Left renal pelvis (tissue), 4 donors: ENCODE data around the gene KCNMA1. TPM values are rescaled to one million over a fixed set of nuclear protein-coding genes. Genes with fewer than 3 reads are reported as not detected.
A peak's percentile ranks its signal among the peaks of the same experiment; 100 is the strongest.

Experiments used
- DNase-seq, 4 donors: peaks; one replicate each; pipeline ENCODE4 v3.0.0-alpha.2; 2013; ENCODE audit warnings: low read depth in 4 of 4, low spot score in 3 of 4
- polyA plus RNA-seq, 4 donors: library from polyadenylated mRNA; unstranded; fragments of 120-200 nt; gene quantifications; one replicate each; pipeline ENCODE4 v1.2.1, GENCODE V29; 2013; ENCODE audit not compliant: insufficient read length in 4 of 4

KCNMA1 gene
- polyA plus RNA-seq, 4 donors: 3.3 to 4.9 (median 4.4) TPM

DNA sequence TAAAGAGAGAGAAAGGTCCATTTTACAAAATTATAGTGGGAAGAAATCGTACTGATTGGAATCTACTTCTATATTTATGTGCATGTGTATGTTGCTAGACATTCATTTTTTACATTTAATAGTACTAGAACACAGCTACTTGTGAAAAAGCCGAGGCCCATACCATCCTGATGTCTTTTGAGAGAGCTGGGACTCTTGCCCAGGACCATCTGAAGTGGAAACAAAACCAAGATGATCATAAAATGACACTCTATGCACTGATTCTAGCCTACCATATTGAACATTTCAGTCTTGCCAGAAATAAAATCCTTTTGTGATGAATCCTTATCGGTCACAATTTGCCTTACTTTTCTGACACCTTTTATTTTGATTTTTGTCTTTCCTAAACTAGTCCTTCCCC, 640.0 kb downstream of the KCNMA1 start:
- DNase-seq: no peak

GRCh38 chr10:76995023-76995422, 642.6 kb downstream of the KCNMA1 start:
- DNase-seq: no peak

DNA sequence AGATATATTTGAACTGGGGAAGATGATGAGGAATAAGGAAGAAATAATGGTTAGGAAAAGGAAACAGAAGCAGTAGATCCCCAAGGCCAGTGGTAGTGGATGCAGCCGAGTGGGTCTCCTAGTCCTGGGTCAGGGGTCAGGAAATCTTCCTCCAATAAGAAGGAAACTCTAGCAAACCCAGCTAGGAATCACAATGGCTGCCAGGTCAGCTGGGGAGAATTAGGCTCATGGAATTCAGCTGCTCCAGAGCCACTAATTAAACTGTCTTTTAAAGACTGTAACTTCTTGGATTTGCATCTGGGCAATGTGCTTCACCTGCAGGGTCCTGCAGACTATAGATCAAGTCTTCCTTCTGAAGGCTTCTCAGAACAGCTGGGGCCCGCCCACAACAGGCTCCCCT, 644.4 kb downstream of the KCNMA1 start:
- no peak for DNase-seq

GRCh38 chr10:76992467-76992866, 645.1 kb downstream of the KCNMA1 start:
- DNase-seq: no peak

GRCh38 chr10:76991621-76992020, 646.0 kb downstream of the KCNMA1 start:
- no peak for DNase-seq

- no peak for DNase-seq
Measured at GRCh38 chr10:76990561-76990960, 647.0 kb downstream of the KCNMA1 start.

DNA sequence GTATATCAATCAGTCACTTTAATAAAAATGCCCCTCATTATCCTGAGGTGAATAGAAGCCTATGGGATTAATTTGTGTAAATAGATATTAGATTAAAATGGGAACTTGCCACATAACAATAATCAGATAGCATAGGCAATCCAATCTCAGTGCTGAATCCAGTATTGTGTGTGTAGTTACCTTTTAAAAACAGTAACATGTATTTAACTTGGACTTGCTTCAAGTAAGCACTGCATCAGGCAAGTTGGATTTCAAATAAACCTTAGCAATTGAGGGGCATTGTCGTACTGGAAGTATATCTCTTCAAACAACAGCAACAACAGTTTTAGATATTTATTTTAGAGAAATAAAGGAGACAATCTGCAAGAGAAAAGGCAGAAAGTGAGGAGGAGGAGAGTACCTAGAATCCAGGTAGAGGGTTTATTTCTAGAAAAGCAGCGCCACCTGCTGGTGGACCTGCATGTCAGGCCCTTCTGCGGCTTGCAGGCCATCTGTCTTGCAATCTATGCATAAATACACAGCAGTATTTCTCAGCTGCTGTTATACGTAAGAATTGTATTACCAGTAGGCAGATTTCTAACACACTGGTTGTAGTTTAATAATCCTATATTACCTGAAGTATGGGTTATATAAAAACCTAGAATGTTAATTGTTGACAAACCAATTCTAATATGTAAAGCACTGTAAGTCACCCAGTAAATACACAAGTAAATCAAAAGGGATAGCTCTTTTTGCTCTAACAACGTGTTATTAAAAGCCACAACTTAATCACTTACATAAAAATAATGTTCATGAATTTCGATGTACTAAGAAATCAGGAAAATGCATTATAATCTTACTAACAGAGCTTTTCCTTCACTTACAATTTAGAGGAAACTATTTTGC, 652.8 kb downstream of the KCNMA1 start:
- DNase-seq: peak; percentile 52 to 73 (median 66)

- no peak for DNase-seq
Measured at GRCh38 chr10:76983624-76984023, 654.0 kb downstream of the KCNMA1 start.

DNA sequence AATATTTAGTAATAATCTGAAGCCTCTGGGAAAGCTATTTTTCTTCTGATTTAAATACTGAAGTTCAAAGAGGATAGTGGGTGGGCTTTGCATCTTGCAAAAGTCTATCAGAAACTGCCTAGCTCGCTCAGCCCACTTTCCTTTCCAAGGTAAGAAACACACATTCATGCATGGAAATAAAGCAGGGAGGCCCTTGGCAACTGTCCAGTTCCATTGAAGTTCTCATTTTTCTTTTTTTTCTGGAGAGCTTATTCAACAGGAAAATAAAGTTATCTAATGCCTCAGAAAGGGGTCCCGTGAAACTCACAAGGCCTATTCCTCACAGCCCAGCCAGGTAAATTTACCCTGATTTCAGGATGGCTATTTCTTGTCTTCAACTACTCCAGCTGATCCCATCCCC, 654.9 kb downstream of the KCNMA1 start:
- no peak for DNase-seq

- DNase-seq: no peak
Measured at GRCh38 chr10:76981251-76981650, 656.4 kb downstream of the KCNMA1 start.

GRCh38 chr10:76977901-76978300, 659.7 kb downstream of the KCNMA1 start:
- DNase-seq: no peak

DNA sequence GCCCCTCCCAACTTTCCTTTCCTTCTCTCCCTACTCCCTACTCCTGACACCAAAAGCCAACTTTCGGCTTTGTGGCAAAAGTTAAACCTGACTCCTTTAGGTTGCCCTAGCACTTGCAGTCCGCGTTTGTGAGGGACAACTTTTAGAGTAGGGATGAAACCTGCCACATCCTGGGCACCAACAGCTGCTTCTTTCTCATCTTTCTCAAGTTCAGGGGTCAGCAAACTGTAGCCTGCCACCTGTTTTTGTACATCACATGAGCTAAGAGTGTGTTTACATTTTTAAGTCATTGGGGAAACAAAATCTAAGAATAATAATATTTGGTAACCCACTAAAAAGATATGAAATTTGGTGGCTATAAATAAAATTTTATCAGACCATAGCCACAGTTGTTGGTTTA, 660.6 kb downstream of the KCNMA1 start:
- no peak for DNase-seq

- no peak for DNase-seq
Measured at GRCh38 chr10:76976142-76976541, 661.5 kb downstream of the KCNMA1 start.

DNA sequence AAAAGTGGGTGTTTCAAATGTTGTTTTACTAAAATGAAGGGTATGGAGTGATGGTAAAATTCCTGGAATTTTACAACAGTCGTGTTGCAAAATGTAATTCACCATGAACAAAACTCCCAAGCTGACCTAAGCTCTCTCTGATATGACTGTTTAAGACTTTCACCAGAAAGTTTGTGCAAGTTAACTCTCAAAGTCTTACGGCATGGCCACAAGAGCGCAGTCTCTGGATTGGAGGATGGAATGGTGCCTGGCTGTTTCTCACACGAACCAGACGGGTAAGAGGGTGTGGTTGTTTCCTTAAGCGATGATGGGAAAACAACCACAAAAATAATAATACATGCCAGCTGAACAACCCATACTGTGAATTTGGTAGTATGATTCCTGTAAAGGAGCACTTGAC, 662.5 kb downstream of the KCNMA1 start:
- no peak for DNase-seq

DNA sequence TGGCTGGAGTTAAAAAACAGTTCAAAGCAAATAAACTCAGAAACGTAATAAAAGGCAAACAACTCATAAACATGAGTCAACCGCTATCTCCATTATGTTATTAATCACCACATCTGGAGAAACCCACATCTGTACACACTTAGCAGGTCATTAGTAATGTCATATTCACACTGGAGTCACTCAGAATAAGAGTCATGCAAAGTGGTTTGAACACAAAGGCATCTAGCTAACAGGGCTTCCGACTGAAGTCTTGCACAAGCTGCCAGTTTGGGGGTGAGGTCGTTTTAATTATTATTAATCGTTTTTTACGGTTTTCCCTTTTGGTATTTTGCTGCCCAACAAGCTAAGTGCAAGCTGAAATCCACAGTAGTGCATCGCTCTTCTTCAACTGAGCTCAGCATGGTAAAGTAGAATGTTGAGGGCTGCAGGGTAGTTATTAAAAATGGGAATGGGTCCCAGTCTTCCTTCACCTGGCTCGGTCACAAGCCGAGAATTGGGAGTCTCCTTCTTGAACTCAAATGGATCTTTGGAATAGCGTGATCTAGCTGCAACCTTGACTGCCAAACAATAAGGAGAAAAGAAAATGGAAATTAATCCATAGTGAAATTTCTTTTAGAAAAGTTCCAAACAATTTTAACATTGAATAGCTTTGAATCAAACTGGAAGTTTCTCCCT, 663.5 kb downstream of the KCNMA1 start:
- no peak for DNase-seq

- DNase-seq: no peak
Measured at GRCh38 chr10:76973091-76974016, 664.3 kb downstream of the KCNMA1 start.

DNA sequence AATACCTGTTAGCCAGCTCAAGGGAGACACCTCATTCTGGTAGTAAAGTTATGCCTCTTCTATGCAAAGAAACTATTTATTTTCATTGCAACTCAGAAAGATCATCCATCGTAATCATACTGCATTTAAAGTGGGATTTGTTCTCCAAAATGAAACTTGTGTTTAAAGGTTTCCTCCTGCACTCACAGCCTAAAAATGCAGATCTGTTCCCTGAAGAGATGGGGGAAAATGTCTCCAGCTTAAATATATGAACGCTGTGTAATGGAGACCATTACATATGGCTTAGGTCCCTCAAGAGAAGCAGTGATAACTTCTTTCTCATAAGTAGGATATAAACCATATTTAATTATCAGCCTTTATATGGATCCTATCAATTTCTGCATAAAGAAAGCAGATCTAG, 665.1 kb downstream of the KCNMA1 start:
- DNase-seq: no peak

- no peak for DNase-seq
Measured at GRCh38 chr10:76971547-76972170, 665.9 kb downstream of the KCNMA1 start.

DNA sequence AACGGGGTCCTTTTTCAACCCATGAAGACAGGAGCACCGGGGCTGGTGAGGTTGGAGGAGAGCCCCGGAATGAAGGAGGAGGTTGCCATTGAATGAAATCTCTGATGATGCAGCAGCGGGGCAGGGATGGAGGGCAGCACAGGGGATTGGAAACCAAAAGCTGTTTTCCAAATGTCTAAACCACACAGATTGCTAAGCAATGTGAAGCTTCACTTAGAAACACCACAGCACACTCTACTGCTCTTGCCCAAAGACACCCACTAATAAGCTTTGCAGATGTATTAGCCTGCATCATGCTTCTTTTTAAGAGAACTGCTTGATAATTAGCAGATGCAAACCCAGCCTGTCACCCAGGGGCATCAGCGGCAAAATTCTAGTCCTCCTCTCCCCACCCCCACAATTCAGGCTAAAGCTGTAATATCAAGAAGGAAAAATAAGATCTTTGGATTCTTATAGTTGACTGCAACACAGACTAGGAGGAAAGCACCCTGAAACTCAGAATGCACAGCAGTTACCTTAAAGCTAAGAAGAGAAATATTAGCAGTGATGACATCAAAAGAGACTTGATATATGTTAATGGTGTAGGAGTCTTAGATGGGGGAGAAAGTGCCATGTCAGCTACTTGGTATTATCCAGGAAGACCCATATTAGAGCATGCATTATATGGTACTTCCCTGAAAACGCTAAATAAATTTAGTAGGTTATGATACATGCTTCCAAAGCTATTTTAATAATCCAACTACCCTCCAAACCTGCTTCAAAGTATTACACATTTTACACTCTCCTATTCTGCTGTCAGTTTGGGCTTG, 666.7 kb downstream of the KCNMA1 start:
- DNase-seq: no peak
